Stimulated activated CD8-positive, alpha-beta memory T cell treated with anti-CD3 and anti-CD28 coated beads, Interleukin-12 subunit alpha, Interleukin-12 subunit beta, amount 100 ng/mL, for 24 hours (primary cell): Measurements from ENCODE around the gene ATN1.

Experiments
- DNase-seq: peaks from one replicate; pipeline ENCODE4 v3.0.0-alpha.2; 2020; ENCODE audit errors: extremely low read depth

Gene ATN1

GRCh38 chr12:6957741-6958608 is 30.2 kb downstream of the ATN1 start:
- no peak for DNase-seq

DNA sequence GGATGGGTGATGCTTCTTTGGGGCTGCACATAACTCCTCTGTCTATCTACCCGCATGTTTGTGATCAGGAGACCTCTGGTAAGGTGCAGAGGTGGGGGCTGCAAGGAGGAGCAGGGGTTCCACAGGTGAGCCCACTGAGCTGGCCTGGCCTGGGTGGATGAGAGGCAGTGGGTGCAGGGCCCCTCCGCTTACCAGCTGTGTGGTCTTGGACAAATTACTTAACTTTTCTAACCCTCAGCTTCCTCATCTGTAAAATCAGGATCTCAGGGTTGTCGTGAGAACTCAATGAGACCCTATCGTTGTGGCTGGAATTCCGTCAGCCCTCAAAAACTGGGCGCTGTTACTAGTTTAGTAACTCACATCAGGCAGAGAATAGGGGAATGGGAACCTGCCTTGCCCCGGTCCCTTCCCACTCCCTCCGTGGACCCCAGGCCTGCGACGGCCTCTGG is 30.9 kb downstream of the ATN1 start:
- no peak for DNase-seq

DNA sequence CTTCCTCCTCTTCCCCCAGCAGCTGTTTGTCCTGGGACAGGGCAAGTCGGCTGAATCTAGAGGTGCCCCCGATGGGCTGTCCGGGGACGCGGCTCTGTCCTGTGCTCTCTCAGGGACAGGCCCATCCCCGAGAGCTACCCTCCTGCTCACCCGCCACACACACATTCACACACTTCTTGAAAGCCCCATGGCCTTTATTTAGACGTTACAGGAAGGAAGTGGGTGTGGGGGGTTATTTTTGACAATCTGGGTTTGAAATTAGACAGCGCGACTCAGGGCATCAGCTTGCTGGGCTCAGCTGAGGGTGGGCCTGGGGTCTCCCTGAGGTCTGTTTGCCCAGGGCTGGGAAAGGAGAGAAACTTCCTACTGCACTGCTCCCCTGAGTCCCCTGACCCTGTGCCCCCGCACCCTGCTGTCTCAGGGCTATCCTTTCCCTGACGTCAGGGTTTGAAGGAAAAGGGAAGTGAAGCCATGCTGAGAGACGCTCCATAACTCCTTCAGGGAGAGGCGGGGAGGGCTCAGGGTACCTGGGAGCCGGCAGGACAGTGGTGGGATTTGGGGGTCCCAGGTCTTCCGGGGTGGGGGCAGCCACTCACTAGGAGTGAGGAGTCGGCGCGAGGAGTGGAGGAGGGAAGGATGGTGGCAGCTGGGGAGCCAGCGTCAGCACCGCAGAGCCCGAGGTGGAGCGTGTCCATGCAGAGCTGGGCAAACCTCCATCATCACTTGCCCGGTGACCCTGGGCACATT is 31.5 kb downstream of the ATN1 start:
- DNase-seq: no peak

DNA sequence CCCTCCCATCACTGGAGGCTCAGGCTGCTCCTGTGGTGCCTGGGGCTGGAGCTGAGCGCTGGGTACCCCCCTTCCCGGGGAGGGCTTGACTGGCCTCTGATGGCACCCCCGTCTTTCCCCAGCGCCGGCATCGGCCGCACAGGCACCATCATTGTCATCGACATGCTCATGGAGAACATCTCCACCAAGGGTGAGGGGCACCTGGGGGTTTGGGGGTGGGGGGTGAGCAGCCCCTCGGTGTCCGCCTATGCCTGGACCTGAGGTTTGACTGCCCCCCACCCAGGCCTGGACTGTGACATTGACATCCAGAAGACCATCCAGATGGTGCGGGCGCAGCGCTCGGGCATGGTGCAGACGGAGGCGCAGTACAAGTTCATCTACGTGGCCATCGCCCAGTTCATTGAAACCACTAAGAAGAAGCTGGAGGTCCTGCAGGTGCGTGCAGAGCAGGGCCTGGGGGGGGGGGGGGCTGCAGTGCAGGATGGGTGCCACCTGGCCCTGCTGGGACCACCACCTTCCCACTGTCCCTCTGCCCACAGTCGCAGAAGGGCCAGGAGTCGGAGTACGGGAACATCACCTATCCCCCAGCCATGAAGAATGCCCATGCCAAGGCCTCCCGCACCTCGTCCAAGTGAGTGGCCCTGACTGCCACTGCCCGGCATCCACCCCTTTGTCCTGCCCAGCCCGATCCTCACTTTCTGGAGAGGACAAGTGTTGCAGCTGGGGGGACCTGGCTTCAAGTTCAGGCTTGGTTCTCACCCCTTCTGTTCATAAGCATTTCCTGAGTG is 32.2 kb downstream of the ATN1 start:
- DNase-seq: no peak

- no peak for DNase-seq
Measured at GRCh38 chr12:6960593-6961277, 33.0 kb downstream of the ATN1 start.

DNA sequence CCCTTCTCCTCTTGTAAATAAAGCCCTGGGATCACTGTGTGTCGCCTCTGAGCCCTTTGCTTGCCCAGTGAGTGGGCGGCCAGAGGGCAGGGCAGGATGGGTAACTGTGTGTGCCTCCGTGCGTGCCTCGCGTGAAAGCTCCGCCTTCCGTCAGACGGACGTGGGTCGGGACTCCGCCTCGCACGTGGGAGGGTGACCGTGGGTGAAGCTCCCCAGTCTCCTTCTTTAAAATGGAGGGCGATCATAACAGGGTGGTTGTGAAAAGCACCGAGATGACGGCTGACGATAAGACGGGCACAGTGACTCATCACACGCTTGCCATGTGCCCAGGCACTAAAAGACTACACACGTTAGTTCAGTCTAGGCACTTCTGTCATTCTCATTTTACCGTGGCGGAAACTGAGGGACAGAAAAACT is 33.5 kb downstream of the ATN1 start:
- peak; percentile 83 for DNase-seq

DNA sequence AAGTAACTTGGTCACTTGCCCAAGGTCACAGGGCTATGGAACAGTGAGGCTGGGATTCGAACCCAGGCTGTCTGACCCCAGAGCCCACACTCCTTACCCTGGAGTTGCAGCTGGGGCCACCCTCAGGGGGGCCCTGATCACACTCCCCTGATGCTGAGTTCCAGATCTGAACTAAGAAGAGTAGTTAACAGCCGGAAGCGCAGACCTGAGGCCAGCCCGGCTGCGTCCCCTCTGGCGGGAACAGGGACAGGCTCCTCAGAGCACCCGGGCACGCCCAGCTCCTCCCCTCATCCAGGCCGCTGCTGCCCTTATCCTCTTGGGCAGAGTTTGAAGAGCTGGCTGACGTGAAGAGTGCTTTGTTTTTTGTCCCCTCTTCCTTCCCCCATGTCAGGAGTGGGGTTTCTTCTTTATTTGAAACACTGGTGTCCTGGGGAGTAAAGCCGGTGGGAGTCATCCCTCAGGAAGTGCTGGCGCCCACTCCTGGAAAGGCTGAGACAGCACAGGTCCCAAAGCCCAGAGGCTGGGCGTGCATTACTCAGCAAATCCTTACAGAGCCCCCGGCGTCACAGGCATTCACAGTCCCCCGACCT is 34.0 kb downstream of the ATN1 start:
- no peak for DNase-seq

DNA sequence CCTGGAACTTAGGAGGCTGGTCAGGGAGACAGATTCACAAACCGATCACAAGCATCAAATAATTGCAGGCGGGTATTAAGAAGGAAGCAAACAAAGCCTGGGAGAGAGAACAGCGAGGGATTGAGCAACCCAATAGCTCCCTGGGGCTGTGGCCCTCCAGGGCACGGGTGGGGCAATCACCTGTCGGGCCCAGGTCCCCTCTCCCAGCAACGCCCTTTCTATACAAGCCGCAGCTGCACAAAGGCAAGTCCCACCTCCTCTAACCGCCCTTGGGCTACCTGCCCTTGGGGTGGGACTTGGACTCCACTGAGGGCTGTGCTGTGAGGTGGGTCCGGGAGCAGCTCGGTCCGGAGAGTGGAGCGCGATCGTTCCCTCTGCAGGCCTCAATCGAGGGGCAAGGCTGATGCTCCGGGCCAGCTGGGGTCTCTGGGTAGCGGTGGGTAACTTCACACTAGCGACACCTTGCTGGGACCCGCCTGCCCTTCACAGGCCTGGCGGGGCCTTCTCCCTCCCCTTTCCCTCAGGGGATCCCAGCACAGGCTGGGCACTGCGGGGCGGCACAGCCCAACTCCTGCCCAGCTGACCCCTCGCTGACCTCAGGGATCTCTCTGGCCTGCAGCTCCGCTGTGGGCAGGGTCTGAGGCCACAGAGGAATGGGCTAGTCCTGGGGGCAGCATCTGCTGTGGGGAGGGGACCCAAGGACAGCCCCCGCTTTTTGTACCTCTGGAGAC is 34.7 kb downstream of the ATN1 start:
- DNase-seq: no peak

DNA sequence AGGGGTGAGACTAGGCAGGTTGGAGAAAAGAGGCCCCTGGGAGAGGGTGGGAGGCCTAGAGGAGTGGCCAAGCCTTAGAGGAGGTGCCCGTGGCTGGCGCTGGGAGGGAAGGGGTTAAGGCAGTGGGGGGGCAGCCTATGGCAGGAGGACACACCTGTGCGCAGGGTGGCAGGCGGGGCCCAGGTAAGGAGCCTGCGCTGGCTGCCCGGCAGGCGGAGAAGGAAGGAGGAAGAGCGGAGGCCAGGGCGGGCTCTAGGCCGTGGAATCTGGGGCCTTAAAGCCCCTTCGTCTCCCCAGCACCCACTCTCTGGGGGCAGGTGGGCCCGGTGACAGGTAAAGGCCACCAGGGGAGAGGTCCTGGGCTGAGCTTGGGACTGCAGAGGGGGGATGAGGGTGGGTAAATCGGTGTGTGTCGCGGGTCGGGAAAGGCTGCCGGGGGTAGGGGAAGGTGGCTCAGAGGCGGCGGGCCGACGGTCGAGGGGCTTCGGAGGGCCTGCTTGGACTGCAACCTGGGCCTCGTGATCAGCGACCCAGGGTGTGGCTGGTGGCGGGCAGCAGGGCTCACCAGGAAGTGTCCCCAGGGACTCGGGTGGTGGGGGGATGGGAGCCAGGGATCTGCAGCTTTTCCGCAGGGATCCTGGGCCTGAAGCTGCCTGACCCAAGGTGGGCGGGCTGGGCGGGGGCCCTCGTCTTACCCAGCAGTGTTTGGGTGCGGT is 35.4 kb downstream of the ATN1 start:
- DNase-seq: no peak

GRCh38 chr12:6963791-6964413 is 36.1 kb downstream of the ATN1 start:
- no peak for DNase-seq

DNA sequence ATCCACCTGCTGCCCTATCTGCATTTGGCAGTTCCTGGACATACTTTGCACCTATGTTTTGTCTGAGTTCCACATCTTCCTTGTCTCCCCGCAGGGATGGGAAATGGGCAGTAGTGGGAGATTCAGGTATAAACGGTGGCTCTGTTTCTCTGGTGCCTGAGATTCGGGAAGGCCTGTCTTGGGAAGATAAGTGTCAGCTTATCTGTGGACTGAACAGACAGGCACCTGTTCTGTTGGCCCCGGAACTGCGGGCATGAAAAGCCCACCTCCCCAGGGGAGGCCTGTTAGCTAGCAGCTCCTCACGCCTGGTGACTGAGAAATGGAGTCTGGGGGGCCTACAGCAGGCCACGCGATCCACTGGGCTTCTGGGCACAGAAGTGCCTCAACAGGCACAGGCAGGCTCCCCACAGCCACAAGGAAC is 36.9 kb downstream of the ATN1 start:
- no peak for DNase-seq

GRCh38 chr12:6965026-6965661 is 37.4 kb downstream of the ATN1 start:
- no peak for DNase-seq

DNA sequence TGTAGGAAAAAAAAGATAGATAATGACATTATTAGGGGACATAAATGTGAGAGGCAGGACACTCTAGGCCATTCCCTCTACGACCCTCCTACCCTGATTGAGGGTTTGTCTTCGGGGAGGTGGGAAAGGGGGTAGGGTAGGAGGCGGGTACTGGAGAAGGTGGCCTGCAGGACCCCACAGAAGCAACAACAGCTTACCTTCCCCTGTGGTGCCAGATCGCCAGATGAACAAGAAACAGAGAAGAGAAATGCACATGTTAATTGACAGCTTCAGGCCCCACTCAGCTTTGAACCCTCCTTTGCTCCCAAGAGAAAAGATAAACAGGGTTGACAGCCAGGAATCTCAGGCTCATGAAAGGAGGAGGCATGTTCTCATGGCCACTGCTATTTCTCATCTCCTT is 38.0 kb downstream of the ATN1 start:
- DNase-seq: no peak

DNA sequence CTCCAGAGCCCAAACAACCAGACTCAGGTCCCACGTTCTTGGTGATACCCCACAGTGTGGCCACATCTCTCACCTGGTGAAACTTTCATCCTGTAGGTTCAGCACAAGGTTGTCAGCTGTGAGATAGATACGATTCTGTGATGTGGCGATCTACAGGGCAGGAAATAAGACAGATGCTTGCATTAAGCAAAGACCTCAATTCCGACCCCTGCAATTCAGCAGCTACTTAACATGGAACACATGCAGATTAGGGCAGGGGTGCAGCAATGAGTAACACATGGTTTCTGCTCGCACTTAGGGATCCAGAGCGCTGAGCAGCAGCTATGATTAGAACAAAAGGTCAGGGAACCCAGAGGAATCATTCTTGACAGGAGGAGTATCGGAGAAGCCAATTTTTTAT is 38.6 kb downstream of the ATN1 start:
- no peak for DNase-seq

GRCh38 chr12:6967651-6968100 is 39.9 kb downstream of the ATN1 start:
- DNase-seq: no peak

GRCh38 chr12:6968426-6968825 is 40.7 kb downstream of the ATN1 start:
- DNase-seq: no peak

GRCh38 chr12:6970096-6970527 is 42.4 kb downstream of the ATN1 start:
- DNase-seq: no peak

GRCh38 chr12:6974180-6974579 is 46.4 kb downstream of the ATN1 start:
- no peak for DNase-seq
